Measurements from ENCODE around the gene TMEM125.

Gene TMEM125

DNA sequence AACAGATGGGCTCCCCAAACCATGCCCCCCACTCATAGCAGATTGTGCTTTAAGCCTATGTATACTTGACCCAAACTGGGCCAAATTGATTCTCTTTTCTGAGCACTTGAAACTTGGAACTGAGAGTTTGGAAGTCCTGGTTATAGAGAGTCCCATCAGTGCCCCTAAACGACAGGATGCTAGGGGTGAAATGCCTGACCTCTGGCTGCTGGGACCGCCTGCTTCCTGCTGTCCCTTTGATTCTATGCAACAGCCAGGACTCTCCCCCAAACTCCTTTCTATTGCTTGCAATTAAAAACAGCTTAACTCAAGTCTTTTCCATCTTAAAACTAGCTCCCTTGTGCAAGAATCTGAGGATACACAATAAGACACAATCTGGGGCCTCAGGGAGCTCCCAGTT is 10.9 kb downstream of the TMEM125 start:
- TF ChIP-seq, protein P1, sequence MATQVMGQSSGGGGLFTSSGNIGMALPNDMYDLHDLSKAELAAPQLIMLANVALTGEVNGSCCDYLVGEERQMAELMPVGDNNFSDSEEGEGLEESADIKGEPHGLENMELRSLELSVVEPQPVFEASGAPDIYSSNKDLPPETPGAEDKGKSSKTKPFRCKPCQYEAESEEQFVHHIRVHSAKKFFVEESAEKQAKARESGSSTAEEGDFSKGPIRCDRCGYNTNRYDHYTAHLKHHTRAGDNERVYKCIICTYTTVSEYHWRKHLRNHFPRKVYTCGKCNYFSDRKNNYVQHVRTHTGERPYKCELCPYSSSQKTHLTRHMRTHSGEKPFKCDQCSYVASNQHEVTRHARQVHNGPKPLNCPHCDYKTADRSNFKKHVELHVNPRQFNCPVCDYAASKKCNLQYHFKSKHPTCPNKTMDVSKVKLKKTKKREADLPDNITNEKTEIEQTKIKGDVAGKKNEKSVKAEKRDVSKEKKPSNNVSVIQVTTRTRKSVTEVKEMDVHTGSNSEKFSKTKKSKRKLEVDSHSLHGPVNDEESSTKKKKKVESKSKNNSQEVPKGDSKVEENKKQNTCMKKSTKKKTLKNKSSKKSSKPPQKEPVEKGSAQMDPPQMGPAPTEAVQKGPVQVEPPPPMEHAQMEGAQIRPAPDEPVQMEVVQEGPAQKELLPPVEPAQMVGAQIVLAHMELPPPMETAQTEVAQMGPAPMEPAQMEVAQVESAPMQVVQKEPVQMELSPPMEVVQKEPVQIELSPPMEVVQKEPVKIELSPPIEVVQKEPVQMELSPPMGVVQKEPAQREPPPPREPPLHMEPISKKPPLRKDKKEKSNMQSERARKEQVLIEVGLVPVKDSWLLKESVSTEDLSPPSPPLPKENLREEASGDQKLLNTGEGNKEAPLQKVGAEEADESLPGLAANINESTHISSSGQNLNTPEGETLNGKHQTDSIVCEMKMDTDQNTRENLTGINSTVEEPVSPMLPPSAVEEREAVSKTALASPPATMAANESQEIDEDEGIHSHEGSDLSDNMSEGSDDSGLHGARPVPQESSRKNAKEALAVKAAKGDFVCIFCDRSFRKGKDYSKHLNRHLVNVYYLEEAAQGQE (IDR thresholded peaks at IDR 0.05; ENCODE audit: low read depth) = no peak
- no peak for TF ChIP-seq EGR1 (IDR thresholded peaks at IDR 0.05)
- TF ChIP-seq, protein P2, sequence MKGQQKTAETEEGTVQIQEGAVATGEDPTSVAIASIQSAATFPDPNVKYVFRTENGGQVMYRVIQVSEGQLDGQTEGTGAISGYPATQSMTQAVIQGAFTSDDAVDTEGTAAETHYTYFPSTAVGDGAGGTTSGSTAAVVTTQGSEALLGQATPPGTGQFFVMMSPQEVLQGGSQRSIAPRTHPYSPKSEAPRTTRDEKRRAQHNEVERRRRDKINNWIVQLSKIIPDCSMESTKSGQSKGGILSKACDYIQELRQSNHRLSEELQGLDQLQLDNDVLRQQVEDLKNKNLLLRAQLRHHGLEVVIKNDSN (IDR thresholded peaks at IDR 0.05) = no peak
- TF ChIP-seq, protein P3, sequence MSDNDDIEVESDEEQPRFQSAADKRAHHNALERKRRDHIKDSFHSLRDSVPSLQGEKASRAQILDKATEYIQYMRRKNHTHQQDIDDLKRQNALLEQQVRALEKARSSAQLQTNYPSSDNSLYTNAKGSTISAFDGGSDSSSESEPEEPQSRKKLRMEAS (IDR thresholded peaks at IDR 0.05) = no peak
- no peak for TF ChIP-seq FOXM1 (IDR thresholded peaks at IDR 0.05; ENCODE audit: borderline replicate concordance, low read depth)
- no peak for TF ChIP-seq YY1 (IDR thresholded peaks at IDR 0.05; ENCODE audit: low read depth)
- TF ChIP-seq EP300 (IDR thresholded peaks at IDR 0.05; ENCODE audit: borderline replicate concordance) = no peak
- TF ChIP-seq TEAD4 (IDR thresholded peaks at IDR 0.05) = no peak
- no peak for TF ChIP-seq RAD21 (IDR thresholded peaks at IDR 0.05; ENCODE audit: low read depth)
- no peak for TF ChIP-seq TCF12 (IDR thresholded peaks at IDR 0.05; ENCODE audit: low read depth)
- TF ChIP-seq TAF1 (IDR thresholded peaks at IDR 0.05; ENCODE audit: low read depth) = no peak
- TF ChIP-seq NFIC (IDR thresholded peaks at IDR 0.05) = no peak
- TF ChIP-seq CREB1 (IDR thresholded peaks at IDR 0.05; ENCODE audit: low read depth) = no peak
- TF ChIP-seq ZBTB7A (IDR thresholded peaks at IDR 0.05; ENCODE audit: low read depth) = no peak
- no peak for TF ChIP-seq CEBPB (IDR thresholded peaks at IDR 0.05)

DNA sequence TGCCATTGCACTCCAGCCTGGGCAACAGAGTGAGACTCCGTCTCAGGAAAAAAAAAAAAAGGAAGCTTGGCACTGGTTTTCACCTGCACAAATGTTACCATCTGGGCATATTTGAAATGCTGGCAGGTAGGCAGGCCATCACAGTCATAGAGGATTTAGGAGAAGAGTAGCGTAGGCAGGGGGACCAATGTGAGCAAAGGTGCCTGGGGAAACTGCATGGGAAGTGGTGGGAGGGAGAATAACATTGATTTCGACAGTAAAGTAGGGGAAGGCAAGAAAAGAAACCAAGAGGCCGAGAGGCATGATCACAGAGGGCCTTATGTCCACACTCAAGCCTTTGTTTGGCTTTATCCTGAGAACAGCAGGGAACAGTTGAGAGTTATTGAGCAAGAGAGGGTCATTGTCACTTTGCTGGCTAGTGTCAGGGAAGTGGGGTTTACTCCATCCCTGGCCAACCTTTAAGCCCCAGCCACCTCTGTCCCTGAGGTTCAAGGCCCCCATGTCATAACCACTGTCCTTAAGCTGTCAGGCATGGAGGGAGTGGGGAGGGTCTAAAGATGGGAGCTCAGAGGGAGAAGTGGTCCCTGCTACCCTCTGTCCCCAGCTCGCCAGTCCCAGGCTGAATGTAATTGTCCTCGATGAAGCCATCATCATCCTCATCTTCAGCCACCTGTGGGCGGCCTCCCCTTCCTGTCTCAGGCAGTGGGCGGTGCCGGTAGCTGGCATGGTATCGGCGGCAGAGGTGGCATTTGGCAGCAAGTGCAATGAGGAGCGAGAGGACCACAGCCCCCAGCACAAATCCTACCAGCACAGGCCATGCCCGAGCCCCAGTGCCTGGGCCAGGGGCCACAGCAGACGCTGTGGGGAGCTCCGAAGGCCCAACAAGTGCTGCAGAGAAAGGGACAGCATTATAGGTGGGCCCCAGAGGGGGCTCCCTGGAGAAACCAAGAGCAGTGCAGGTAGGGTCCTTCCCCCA is 12.7 kb downstream of the TMEM125 start:
- no peak for TF ChIP-seq CREB1 (IDR thresholded peaks at IDR 0.05; ENCODE audit: low read depth)
- no peak for TF ChIP-seq EP300 (IDR thresholded peaks at IDR 0.05; ENCODE audit: borderline replicate concordance)
- TF ChIP-seq NFIC (IDR thresholded peaks at IDR 0.05) = no peak
- TF ChIP-seq, protein P3 (IDR thresholded peaks at IDR 0.05) = no peak
- no peak for TF ChIP-seq EGR1 (IDR thresholded peaks at IDR 0.05)
- TF ChIP-seq, protein P2 (IDR thresholded peaks at IDR 0.05) = no peak
- no peak for TF ChIP-seq CEBPB (IDR thresholded peaks at IDR 0.05)
- TF ChIP-seq YY1 (IDR thresholded peaks at IDR 0.05; ENCODE audit: low read depth) = no peak
- TF ChIP-seq RAD21 (IDR thresholded peaks at IDR 0.05; ENCODE audit: low read depth) = no peak
- TF ChIP-seq TCF12 (IDR thresholded peaks at IDR 0.05; ENCODE audit: low read depth) = no peak

DNA sequence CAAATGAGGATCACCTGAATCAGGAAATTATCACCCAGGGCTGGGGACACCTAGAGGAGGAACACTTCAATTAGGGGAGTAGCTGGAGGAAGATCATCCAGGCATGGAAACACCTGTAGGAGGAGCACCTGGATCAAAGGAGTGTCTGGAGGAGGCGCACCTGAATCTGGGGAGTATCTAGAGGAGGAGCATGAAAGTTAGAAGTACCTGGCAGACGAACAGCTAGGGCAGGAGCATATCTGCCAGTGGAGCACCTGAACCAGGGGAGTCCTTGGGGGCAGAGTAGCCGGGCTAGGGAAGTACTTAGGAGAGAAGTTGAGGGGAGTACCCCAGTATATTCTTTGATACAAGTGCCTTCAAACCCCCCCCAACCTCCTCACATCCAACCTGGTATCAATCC is 14.3 kb downstream of the TMEM125 start:
- TF ChIP-seq, protein P1 (IDR thresholded peaks at IDR 0.05; ENCODE audit: low read depth) = no peak
- TF ChIP-seq, protein P2 (IDR thresholded peaks at IDR 0.05) = no peak
- TF ChIP-seq EGR1 (IDR thresholded peaks at IDR 0.05) = no peak
- no peak for TF ChIP-seq NFIC (IDR thresholded peaks at IDR 0.05)
- TF ChIP-seq, protein P3 (IDR thresholded peaks at IDR 0.05) = no peak
- TF ChIP-seq CREB1 (IDR thresholded peaks at IDR 0.05; ENCODE audit: low read depth) = no peak
- no peak for TF ChIP-seq TAF1 (IDR thresholded peaks at IDR 0.05; ENCODE audit: low read depth)
- TF ChIP-seq FOXM1 (IDR thresholded peaks at IDR 0.05; ENCODE audit: borderline replicate concordance, low read depth) = no peak
- no peak for TF ChIP-seq TCF12 (IDR thresholded peaks at IDR 0.05; ENCODE audit: low read depth)
- no peak for TF ChIP-seq ZBTB7A (IDR thresholded peaks at IDR 0.05; ENCODE audit: low read depth)
- TF ChIP-seq EP300 (IDR thresholded peaks at IDR 0.05; ENCODE audit: borderline replicate concordance) = no peak
- TF ChIP-seq YY1 (IDR thresholded peaks at IDR 0.05; ENCODE audit: low read depth) = no peak
- no peak for TF ChIP-seq CEBPB (IDR thresholded peaks at IDR 0.05)
- TF ChIP-seq TEAD4 (IDR thresholded peaks at IDR 0.05) = no peak
- no peak for TF ChIP-seq RAD21 (IDR thresholded peaks at IDR 0.05; ENCODE audit: low read depth)

DNA sequence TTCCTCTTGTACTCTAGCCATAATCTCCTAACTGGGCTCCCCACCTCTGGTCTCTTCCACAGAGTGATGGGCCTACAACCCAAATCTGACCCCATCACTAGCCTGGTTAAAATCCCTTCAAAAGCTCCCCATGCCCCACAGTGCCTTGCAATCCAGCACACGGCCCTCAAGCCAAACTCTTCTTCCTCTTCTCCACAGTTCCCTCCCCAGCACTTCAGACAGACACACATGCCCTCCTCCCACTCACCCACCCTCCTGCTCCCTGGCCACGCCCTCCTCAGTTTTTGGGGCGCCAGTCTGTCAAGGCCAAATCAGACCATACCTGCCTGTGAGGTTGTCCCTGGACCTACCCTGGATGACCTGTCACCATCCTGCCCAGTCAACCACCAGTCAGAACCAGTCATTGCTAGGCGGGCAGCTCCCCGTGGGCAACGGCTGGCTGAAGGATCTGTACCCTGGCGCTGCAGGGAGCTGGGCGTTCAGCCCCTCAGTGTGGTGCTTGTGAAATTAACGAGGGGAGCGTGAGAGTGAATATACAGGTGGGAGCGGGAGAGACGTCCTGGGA is 14.8 kb downstream of the TMEM125 start:
- TF ChIP-seq EP300 (IDR thresholded peaks at IDR 0.05; ENCODE audit: borderline replicate concordance) (no peak), CEBPB (IDR thresholded peaks at IDR 0.05) (no peak), NFIC (IDR thresholded peaks at IDR 0.05) (no peak), TAF1 (IDR thresholded peaks at IDR 0.05; ENCODE audit: low read depth) (no peak), CREB1 (IDR thresholded peaks at IDR 0.05; ENCODE audit: low read depth) (no peak), YY1 (IDR thresholded peaks at IDR 0.05; ENCODE audit: low read depth) (no peak), ZBTB7A (IDR thresholded peaks at IDR 0.05; ENCODE audit: low read depth) (no peak), RAD21 (IDR thresholded peaks at IDR 0.05; ENCODE audit: low read depth) (no peak), TEAD4 (IDR thresholded peaks at IDR 0.05) (no peak), FOXM1 (IDR thresholded peaks at IDR 0.05; ENCODE audit: borderline replicate concordance, low read depth) (no peak), TCF12 (IDR thresholded peaks at IDR 0.05; ENCODE audit: low read depth) (no peak), EGR1 (IDR thresholded peaks at IDR 0.05) (no peak)
- TF ChIP-seq, protein P2 (IDR thresholded peaks at IDR 0.05) = no peak
- TF ChIP-seq, protein P1 (IDR thresholded peaks at IDR 0.05; ENCODE audit: low read depth) = no peak
- TF ChIP-seq, protein P3 (IDR thresholded peaks at IDR 0.05) = no peak
